ENCODE data around the gene UBE2H. TPM values are rescaled to one million over a fixed set of nuclear protein-coding genes. Genes with fewer than 3 reads are reported as not detected.

The UBE2H gene
- total and polyA plus RNA-seq, 8 donors, result 19.2 to 150 (median 49.0) TPM

- Histone ChIP-seq H3K36me3 (peaks cover 0 to 24% (median 18%) of the 10 kb centered on the region in 4 donors), H3K9me3 (no peaks in the 10 kb centered on the region), H3K27ac (peak overlapping the region in 4 of 5 donors; percentile 38 to 70 (median 52)), H3K27me3 (no peaks in the 10 kb centered on the region), H3K4me3 (no peak overlapping the region), H3K4me1 (peaks cover 11 to 62% (median 38%) of the 10 kb centered on the region in 4 donors)
- 64 to 80% (median 74%) methylated on average over 3 of the region's 3 CpGs for WGBS, 5 donors
- intact Hi-C loops (cut with DNase I; ENCODE audit: low total_unique reads), result no loop called here
- TF ChIP-seq CTCF (IDR thresholded peaks at IDR 0.05) (no peak), POLR2AphosphoS5 (IDR thresholded peaks at IDR 0.05) (peak; percentile 33 to 57 (median 47))
- DNase-seq, result no peak
Observed at GRCh38 chr7:129877146-129877792, 75.5 kb downstream of the UBE2H start.

- peak overlapping the region in 4 of 5 donors; percentile 15 to 47 (median 24) for H3K27ac ChIP-seq
- 33 to 55% (median 42%) methylated on average over 5 of the region's 5 CpGs for WGBS, 5 donors
- no peak overlapping the region for H3K4me3 ChIP-seq
- no peak for DNase-seq
- intact Hi-C loops (cut with DNase I; ENCODE audit: low total_unique reads), result no loop called here
- TF ChIP-seq POLR2AphosphoS5 (IDR thresholded peaks at IDR 0.05), result peak in 1 of 3 donors; percentile 19
- no peak for TF ChIP-seq CTCF (IDR thresholded peaks at IDR 0.05)
- TF ChIP-seq EP300 (IDR thresholded peaks at IDR 0.05), result no peak
- no peak for TF ChIP-seq POLR2A (IDR thresholded peaks at IDR 0.05)
- no peaks in the 10 kb centered on the region for H3K9me3 ChIP-seq
- peaks cover 0 to 32% (median 20%) of the 10 kb centered on the region in 4 donors for H3K36me3 ChIP-seq
- H3K27me3 ChIP-seq, result no peaks in the 10 kb centered on the region
- H3K4me1 ChIP-seq, result peaks cover 11 to 57% (median 40%) of the 10 kb centered on the region in 4 donors
Observed at GRCh38 chr7:129875745-129876411, 76.9 kb downstream of the UBE2H start.

GRCh38 chr7:129875160-129875559, 77.6 kb downstream of the UBE2H start:
- 54 to 71% (median 67%) methylated on average over 2 of the region's 2 CpGs for WGBS, 5 donors
- no peaks in the 10 kb centered on the region for H3K9me3 ChIP-seq
- no peaks in the 10 kb centered on the region for H3K27me3 ChIP-seq
- peaks cover 16 to 57% (median 37%) of the 10 kb centered on the region in 4 donors for H3K4me1 ChIP-seq
- DNase-seq, result no peak
- intact Hi-C loops (cut with DNase I; ENCODE audit: low total_unique reads), result no loop called here
- no peak overlapping the region for H3K4me3 ChIP-seq
- H3K27ac ChIP-seq, result peak overlapping the region in 2 of 5 donors; percentile 15 to 32
- peaks cover 0 to 35% (median 18%) of the 10 kb centered on the region in 4 donors for H3K36me3 ChIP-seq
- no peak for TF ChIP-seq EP300 (IDR thresholded peaks at IDR 0.05)
- TF ChIP-seq POLR2AphosphoS5 (IDR thresholded peaks at IDR 0.05), result no peak
- TF ChIP-seq CTCF (IDR thresholded peaks at IDR 0.05), result no peak
- no peak for TF ChIP-seq POLR2A (IDR thresholded peaks at IDR 0.05)

GRCh38 chr7:129874722-129875121, 78.0 kb downstream of the UBE2H start:
- intact Hi-C loops (cut with DNase I; ENCODE audit: low total_unique reads), result no loop called here
- TF ChIP-seq CTCF (IDR thresholded peaks at IDR 0.05), result no peak
- no peak for TF ChIP-seq POLR2A (IDR thresholded peaks at IDR 0.05)
- no peak for TF ChIP-seq POLR2AphosphoS5 (IDR thresholded peaks at IDR 0.05)
- TF ChIP-seq EP300 (IDR thresholded peaks at IDR 0.05), result no peak
- H3K36me3 ChIP-seq, result peaks cover 0 to 40% (median 18%) of the 10 kb centered on the region in 4 donors
- no peak overlapping the region for H3K27ac ChIP-seq
- H3K4me1 ChIP-seq, result peaks cover 19 to 58% (median 36%) of the 10 kb centered on the region in 4 donors
- WGBS, 5 donors, result 81 to 84% (median 82%) methylated on average over 4 of the region's 4 CpGs
- H3K9me3 ChIP-seq, result no peaks in the 10 kb centered on the region
- DNase-seq, result no peak
- H3K4me3 ChIP-seq, result no peak overlapping the region
- no peaks in the 10 kb centered on the region for H3K27me3 ChIP-seq

Data from stomach (tissue), 9 donors.